NOMO-1 treated with DMSO at 0.1 percent for 48 hours (cell line): ENCODE results near the gene CPB1.

ENCODE experiments used
- DNase-seq: peaks from one replicate; lab custom pipeline; 2025; ENCODE audit not compliant: unreplicated experiment; lab: John Stamatoyannopoulos, UW

Gene CPB1

DNA sequence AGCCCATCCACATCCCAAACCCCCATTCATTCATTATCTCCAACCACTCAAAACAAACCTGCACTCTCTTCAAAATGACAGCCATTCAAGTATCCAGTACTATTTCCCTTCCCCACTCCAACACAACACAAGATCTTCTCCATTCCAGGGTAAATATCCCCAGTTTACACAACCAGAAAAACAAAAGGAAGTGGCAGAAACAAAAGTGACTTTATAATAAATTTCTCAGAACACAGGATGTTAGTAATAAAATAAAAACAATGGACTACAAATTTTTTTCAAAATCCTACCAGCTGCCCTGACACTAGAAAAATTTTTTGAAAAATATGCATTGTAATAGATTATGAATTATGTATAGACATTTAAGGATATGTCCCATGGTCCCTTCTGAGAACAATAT is 51.6 kb downstream of the CPB1 start:
- no peak for DNase-seq

DNA sequence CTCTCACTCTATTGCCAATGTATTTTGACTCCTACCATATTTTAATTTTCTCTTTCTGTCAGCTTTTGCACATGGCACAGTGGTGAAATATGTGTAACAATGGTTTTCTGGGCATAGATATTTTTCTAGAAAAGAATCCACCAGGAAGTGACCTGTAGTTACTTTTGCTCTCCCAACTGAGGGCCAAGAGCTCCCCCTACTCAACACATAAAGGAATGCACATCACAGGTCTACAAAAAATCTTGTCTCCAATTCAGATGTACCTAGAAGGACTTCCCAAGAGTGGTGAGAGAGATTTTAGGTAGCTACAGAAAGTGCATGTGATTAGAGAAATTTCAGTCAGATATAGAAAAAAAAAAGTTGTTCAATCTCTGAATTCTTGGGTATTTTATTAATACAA is 53.1 kb downstream of the CPB1 start:
- DNase-seq = peak; percentile 43

DNA sequence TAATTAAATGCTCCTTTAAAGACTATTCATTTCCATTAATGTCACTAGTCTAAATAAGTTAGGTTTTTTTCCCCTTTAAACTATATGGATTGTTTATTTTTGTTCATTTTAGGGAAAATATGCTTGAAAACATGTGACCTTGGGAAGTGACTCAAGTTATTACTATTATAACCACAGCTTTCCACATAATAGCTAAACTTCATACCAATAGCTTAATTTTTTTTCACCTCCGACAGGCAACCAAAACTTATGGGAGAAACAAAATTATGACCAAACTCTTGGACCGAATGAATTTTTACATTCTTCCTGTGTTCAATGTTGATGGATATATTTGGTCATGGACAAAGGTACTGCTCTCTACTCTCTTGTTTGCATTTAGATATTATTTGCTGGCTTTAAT is 53.7 kb downstream of the CPB1 start:
- no peak for DNase-seq

DNA sequence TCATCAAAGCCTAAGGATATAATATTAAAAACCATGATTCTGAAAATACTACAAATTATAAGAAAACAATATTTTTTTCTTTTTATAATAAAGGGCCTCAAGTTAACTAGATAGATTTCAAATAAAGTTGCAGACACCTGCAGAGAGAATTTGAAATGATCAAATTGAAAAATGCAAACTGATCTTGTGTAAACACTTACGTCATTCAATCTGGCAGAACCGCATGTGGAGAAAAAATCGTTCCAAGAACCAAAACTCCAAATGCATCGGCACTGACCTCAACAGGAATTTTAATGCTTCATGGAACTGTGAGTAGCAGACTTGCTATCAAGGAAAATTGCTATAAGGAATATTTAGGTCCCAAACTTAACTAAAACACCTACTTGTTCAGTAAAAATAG is 54.7 kb downstream of the CPB1 start:
- no peak for DNase-seq

DNA sequence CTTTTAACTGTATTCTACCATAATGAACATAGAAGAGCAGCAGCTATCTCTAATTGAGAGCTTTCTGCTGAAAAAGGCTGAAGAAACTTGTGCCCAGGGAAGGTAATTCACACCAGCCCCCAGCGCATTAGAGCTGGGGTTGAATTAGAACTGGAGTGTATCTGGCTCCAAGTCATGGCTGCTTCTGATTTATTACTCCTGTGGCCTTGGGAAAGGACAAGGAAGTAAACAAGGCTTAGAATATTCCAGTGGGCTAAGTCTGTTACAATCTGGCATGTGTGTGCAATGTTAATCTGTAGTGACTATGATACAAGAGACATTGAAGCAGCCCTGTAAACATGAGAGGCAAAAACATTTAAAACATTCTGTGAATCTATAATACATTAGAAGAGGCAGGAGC is 55.6 kb downstream of the CPB1 start:
- no peak for DNase-seq

DNA sequence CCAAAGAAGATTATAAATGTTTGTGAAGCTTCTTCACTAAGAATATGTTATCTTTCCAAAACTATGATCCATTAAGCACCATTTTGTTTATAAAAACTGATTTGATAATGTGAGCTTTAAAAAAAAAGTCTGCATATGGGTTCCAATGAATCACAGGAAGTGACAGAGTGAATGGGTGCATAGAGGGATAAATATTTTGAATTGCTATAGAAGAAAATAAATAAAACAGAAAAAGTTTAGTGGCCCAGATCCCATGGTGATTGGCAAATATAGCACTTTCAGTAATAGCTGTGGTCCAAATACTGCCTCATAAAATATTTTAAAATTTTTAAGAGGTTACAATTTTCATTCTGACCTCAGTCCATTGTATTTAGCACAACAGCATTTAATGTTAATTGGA is 56.6 kb downstream of the CPB1 start:
- DNase-seq = no peak

DNA sequence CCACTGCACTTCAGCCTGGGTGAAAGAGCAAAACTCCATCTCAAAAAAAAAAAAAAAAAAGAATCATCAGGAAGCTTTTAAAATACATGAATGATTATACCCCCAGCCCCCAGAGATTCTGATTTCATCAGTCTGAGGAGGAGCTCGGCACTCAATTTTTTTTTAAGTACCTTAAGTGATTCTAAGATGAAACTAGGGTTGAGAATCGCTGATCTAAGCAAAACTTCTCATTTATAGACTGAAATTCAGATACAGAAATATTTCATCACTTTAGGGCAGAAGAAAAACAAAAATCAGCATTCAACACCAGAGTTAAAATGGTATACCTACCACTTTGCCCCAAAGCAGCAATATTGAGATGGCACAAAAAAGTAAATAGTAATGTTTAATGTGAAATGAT is 62.2 kb downstream of the CPB1 start:
- DNase-seq = no peak

DNA sequence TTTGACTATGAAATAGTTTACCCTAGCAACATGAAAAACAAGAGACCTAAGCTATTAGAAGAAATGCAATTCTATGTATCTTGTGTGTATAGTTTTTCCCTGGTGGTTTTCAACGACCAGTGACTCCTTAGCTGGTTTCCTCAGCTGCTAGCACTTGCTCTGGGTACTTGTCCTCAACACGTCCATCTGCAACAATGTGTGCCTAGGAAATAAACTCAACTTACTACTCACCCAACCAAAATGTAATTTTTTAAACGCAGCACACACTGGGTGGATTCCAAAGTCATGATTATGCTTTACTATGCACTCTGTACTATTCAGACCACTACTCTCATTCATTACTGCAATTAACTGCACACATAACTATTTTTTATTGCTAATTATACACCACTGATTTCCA is 68.5 kb downstream of the CPB1 start:
- DNase-seq = no peak

DNA sequence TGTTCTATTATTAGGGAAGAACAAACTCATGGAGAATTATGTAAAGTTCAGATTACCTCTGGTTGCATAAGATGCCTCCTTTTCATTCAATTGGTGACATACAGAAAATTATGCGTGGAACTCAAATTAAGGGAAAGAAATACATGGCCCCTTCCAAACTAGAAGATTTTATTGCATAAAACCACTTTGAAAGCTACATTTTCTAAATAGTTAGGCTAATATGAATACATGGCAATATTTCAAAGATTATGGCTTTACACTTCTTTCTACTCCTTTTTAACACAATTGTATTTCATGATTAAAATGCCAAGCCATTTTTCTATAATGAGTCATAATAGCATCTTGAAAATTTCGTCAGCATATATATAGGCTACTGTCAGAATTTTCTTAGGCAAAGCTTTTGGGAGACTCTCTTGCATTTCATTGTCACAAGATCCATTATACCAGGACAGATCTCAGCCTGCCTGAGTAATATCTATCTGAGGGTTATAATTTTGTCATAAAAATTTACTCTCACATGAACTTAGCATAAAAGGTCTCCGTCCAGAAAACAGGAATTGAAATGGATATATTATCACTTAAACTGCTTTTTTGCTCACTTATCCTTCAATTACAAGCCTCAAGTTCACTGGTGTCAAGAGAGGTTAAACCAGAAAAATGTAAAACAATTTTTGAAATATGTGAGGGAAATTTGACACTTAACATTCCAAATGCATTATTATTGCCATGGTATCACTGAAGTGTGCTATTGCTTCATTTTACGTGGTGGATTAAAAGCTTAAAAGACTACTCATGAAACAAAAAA is 74.6 kb downstream of the CPB1 start:
- DNase-seq = no peak

DNA sequence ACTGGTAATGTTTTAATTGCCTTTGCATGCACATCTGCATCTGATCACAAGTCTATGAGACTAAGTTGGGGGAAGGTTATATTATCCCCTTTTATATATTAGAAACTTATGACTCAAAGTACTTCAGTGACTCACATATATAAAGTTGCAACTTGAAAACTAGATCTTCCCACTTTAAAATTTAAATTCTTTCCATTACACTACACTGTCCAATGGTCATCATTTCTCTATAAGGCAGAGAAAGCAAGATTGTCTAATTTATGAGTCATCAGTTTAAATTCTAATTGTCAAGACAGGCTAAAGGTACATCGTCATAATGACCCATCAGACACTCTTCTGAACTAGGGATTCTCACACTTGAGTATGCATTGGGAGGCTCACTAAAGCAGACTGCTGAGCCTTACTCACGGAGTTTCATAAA is 75.4 kb downstream of the CPB1 start:
- DNase-seq = no peak

DNA sequence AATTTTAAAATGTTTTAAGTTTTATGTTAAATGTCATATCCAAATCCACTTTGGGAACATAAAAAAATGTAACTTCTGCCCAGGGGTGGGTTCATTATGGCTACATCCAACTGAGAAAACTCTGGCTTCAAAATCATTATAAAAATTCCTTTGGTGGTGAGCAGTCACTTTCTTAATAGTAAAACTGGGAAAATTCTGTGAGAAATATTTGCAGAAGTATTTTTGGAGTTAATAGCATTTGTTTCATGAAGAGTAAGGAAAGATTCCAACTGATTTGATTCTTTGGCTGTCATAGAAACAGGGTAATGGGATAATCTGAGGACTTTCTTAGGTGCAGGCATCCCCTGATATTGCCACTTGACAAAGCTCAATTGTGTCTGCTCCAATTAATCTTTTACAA is 76.3 kb downstream of the CPB1 start:
- no peak for DNase-seq

DNA sequence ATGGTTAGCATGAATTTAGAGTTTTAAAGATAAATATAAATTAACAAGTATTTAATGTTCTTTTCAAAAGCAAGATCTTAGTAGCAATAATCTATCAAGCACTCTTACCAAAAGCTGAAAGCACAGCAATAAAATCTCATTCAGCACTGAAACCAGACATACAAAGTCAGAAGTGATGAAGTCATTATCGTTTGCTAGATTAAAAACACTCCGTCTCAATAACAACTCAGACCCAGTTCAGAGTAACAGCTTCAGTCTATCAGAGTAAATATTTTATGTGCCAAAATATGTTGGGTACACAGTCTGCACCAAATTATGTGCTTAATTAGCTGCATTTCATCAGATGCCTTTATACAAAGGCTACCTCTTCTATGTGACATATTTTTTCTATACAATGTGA is 79.1 kb downstream of the CPB1 start:
- no peak for DNase-seq
